NCI-H446 treated with DMSO at 0.1 percent for 48 hours (cell line): ENCODE data around the gene MTOR.
"Not testable (repeated sequence)": the region's sequence is repeated elsewhere in the genome, so short reads cannot be mapped to it uniquely, and the experiment has no call there.

ENCODE experiments used
- DNase-seq: peaks from one replicate; lab custom pipeline; 2025; lab: John Stamatoyannopoulos, UW

The MTOR gene

DNA sequence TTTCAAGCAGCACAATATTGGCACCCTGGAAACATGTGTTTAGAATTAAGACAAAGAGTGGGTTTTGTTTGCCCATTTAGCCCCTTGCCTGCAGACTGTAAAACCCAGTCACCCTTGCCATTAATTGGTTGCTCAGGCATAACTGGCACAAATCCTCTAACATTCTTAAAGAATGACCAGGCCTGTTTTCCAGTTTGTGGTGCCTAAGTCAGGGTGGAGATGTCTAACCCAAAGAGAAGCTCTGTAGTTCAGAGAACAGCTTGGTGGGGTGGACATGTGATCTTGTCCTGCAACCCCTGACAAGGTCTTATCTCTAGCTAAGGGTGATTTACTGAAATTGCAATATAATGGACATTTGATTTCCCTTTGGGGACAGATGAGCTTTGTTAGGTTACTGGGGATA, 82.0 kb downstream of the MTOR start:
- DNase-seq, result peak; percentile 12

DNA sequence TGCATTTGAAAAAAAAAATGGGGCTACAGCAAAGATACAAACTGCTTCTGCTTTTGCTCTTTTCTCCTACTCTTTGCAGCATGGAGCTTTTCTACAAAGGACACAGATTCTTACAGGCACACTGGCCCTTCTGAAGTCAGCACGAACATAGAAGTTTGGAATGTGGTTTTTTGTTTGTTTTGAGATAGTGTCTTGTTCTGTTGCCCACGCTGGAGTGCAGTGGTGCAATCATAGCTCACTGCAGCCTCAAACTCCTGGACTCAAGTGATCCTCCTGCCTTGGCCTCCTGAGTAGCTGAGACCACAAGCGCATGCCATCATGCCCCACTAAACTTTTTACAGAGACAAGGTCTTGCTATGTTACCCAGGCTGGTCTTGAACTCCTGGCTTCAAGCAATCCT, 82.6 kb downstream of the MTOR start:
- DNase-seq, result not testable (repeated sequence)

DNA sequence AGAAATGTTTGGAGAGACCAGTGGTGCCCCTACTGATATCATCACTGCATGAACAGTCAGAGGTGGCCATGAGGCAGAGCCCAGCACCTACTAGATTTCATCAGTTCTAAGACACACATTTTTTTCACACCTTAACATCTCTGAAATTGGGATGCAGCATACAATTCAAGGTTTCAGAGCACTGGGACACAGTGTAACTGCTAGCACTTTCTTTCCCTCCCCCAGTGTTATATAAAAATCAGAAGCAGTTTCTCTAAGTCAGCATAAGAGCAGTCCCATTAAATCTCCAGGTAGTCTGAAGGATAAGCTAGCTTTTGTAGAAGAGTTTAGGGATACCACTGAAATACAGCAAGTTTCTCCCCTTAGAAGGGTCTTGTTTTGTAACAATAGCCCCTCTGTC, 83.2 kb downstream of the MTOR start:
- DNase-seq, result no peak

DNA sequence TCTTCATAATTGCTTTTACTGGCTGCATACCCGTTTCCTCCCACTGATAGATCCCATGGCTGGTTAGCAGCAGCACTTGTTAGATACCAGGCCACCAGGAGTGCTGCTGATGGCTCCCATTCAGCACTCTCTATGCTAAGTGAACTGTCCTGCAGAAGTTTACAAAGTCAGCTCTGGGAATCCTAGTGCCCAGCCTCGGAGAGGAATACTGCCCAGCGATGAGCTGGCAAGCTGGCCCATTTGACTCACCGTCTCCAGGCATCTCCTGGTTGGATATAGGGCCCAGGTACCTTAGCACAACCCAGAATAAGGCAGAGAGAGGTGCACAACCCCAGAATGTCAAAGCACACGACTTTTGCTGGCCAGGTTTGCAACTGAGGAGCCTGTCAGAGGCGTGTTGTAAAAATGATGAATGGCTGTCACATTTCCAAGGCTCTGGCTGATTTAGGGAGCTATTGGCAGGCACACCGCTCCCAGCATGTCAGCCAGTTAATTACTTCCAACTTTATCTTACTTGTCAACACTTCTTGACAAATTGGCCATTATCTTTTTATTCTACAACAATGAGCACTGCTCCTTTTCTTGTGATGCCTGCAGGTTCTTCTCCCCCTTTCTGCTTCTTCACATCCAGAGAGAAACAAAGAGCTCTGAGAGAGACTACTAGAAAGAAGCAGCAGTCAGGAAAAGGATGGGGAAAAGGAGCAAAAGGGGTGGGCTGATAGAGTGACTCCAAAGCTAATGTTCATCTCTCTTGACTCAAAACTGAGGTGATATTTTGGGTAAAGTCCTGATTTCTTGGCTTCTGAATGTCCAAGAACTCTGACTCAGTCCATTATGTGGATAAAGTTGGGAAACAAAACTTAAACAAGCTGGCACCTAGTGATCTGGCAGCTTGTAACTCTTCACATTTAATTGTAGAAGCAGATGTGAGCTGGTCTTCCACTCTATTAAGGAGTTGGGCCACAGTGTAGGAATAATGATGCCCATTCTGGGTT, 84.0 kb downstream of the MTOR start:
- peak; percentile 92 for DNase-seq

DNA sequence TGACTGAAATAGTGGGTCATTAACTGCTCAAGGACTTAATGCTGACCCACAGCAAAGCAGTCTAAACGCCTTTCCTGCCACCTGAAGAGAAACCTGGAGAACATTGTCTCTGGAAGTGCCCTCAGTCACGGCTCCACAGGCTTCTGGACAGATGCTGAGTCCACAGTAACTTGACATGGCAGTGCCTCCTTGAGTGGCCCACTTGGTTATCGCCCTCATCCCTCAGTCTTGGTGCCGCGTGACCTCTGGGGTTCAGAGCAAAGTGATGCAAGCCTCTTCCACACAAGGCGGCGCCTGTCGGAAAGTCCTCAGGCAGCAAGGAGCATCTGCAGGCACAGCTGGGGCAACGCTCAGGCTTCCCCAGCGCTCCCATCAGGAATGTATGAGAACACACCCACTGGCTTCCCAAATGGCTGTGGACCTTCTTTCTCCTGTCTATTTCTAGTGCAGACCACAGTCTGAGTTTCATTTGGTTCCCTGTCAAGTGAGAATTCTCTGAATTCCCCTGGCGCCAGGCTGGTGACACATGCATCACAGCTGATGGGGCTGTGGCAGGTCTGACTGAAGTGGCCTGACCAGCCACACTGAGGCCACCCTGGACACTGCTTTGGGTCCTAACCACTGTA, 86.2 kb downstream of the MTOR start:
- no peak for DNase-seq

DNA sequence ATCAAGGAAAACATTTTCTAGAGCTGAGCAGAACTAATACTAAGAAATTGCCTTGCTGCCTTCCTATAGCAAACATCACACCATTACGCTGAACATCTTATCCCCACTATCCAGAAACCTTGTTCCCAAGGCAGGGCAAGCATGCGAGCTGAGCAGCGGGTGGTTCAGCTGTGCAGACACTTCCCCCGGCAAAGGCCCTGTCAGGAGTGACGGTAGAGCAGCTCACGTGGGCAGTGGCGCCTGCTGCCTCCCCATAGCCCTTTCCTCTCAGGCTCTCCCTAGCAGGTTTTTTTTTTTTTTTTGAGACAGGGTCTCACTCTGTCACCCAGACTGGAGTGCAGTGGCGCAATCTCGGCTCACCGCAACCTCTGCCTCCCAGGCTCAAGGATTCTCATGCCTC, 86.9 kb downstream of the MTOR start:
- no peak for DNase-seq

DNA sequence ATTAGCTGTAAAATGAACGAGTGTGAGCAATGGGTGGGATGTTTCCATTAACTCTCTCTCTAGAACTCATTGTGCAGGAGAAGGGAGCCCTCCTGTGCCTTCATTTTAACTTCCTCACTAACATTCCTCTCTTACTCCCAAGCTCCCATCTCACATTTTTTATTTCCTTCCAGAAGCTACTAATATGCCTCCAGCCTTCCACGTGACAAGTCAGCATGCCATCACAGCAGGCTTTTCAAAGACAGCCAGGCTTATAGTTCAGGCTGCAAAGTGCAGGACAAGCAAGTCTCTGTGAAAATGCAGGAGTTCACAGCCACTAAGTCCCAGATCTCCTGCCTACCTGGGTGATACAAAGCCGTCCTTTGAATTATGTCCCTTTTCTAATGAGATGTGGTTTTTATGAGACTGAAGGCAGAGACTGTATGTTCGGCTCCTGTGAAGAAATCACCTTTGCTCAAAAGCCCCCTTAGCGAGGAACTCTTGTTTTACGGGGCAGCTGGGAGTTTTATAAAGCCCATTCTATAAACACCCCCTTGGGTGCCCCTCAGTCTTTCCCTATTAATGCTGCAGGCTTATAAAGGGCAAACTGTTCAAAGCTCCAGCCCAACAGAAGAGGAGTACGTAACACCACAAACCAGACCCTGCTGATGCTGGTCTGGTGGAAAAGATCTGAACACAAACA, 87.9 kb downstream of the MTOR start:
- no peak for DNase-seq

DNA sequence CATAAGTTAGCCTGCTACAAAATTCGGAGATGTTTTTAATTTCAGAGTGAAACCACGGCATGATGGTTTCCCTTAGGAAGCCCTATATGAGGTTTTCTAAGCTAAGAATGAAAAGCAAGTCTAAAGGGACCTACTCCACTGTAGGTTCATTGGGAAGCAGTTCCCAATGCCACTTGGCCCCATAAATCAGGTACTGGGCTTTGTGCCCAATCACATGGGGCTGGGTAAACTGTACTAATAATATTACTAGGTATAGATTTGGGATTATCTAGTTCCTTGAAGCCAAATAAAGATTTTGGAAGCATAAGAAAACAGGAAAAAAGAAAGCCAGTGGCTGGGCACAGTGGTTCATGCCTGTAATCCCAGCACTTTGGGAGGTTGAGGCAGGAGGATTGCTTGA, 92.2 kb downstream of the MTOR start:
- no peak for DNase-seq

DNA sequence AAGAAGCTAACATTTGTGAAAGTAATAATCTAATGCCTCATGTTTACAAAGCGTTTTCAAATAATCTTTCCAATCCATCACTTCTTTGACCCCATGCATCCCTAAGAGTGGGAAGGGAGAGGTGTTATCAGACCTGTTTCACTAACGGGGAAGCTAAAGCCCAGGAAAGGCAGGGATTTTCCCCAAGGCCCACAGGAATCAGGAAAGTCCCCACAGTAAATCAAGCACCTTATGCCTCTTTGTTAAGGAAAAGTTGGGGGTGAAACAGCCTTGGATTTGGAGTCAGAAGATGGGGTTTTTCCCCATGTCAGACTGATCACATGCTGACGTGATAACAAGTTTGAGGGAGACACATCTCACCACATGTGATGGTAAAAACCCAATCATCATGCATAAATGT, 93.1 kb downstream of the MTOR start:
- no peak for DNase-seq

DNA sequence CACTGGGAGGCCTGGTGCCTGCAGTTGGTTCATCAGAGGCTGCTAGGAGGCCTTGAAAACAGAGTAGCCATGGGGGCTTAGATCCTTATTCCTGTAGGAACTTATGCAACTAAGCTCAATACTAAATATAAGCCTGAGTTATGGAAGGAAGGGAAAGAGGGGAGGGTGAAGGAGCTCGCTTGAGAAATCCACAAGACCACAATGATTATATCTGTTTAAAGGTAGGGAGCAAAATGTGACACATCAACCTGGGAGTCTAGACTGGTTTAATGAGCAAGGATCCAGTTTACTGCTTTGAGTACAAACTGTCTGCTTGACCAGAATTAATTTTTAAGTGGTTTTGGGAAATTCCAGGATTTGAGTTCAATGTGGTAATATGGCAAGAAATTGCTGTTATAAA, 93.6 kb downstream of the MTOR start:
- no peak for DNase-seq

DNA sequence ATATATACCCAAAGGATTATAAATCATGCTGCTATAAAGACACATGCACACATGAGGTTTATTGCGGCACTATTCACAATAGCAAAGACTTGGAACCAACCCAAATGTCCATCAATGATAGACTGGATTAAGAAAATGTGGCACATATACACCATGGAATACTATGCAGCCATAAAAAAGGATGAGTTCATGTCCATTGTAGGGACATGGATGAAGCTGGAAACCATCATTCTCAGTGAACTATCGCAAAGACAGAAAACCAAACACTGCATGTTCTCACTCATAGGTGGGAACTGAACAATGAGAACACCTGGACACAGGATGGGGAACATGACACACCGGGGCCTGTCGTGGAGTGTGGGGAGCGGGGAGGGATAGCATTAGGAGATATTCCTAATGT, 95.6 kb downstream of the MTOR start:
- not testable (repeated sequence) for DNase-seq

DNA sequence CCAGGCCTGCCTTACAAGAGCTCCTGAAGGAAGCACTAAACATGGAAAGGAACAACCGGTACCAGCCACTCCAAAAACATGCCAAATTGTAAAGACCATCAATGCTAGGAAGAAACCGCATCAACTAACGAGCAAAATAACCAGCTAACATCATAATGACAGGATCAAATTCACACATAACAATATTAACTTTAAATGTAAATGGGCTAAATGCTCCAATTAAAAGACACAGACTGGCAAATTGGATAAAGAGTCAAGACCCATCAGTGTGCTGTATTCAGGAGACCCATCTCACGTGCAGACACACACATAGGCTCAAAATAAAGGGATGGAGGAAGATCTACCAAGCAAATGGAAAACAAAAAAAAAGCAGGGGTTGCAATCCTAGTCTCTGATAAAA, 99.6 kb downstream of the MTOR start:
- not testable (repeated sequence) for DNase-seq

DNA sequence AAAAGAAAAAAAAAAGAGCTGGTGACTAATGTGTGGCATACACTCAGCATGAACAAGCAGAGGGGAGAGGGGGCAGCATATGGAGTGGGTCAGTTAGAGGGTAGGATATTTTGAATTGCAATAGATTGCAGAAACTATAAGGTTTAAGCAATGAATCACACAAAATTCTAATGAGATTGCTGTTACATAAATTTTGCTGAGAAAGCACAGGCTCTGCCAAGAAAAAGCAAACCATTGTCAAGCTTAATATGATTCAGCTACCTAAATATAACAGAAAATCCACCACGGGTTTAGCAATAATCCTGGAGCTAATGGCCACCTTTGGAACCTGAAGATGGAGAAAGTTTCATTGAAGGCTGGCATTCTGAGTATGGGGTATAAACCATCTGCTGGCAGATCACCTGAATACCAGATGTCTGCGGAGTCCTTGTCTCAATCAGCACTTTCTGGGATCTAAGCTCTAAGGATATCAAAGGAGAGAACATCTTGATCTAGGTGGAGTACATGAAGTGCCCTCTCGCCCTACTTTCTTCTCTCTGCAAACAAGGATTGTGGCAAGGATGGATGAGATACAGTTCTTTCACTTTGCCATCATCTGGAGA, 103.5 kb downstream of the MTOR start:
- DNase-seq, result peak; percentile 50

DNA sequence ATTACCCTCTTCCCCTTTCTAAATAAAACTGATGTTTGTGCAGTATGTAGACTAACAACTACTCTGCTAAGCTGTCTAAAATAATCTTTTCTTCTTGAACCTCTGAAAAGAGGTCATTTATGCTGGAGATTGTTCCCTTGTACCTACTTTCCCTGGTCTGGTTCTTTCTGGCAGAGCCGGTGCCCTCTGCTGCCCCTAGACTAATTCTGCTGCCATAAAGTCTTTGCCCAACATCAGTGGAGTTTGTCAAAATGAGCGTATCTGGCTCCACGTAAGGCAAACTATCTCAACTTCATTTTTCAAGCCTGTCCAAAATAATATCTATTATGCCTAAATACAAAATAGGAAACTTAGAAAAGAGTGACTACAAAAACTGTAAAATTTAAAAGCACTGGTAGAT, 104.1 kb downstream of the MTOR start:
- no peak for DNase-seq

DNA sequence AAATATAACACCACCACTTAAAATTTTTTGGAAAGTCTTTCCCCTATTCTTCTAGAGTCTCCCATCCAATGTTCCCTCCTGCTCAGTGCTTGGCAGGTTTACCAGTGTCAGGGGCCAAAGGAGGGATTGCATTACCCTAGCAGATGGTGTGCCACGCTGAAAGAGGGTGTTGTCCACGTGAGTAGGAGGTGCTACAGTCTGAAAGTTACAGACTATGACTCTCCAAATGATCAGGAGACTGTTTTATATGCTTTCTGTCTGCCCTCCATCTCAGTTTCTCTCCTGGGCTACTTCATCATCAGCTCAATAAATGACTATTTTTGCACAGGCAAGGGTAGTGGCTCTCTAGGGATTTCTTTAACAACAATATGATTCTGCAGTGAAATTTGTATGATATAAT, 104.5 kb downstream of the MTOR start:
- DNase-seq, result peak; percentile 90

DNA sequence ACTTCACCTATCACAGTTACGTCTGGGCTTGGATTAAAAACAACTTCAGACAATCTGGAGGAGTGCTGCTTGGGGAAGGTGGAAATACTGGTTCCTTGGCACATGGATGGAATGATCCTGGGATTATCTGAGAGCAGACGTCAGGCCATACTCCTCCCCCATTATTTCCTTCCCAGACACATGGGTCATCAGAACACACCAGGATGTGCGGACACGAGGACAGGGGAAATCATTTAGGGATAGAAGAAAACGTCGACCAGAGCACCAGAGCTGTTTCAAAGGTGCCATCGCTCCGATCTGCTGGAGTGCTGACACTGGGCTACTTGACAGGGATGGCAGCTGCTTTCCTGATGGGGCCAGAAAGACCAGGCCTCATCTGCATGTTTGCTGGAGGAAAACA, 105.0 kb downstream of the MTOR start:
- DNase-seq, result no peak

DNA sequence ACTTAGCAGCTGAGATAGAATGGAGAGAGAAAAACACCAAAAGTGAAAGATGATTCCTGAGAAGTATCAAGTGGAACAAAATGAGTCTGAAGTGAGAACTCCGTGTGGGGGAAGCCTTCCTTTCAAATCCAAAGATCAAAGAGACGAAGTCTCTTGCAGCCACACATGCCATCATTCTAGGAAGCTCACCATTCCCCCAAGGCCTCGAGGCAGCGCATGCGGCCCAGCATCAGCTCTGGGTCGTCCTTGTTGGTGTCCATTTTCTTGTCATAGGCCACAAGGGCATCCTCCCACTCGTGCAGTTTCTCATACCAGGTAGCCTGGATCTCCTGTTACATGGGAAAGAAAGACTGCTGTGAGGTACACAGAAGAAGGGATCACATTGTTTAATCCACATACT, 105.4 kb downstream of the MTOR start:
- no peak for DNase-seq

DNA sequence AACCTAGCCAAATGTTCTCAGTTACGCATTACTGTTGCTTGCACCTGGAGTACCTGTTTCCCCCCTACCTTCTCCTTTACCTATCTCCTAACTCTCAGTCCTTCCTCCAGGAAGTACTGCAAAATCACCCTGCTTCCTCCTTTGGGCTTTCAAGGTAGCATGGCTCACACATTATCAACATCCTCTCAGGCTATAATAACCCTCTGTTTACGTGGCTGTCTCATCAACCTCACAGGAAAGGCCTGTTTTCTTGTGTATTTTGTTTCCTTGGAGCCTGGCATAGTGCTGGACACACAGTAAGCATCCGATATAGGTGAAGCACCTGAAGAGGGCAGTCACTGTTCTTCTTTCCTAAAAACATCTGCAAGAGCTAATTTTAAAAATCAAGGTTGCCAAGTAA, 105.9 kb downstream of the MTOR start:
- no peak for DNase-seq

DNA sequence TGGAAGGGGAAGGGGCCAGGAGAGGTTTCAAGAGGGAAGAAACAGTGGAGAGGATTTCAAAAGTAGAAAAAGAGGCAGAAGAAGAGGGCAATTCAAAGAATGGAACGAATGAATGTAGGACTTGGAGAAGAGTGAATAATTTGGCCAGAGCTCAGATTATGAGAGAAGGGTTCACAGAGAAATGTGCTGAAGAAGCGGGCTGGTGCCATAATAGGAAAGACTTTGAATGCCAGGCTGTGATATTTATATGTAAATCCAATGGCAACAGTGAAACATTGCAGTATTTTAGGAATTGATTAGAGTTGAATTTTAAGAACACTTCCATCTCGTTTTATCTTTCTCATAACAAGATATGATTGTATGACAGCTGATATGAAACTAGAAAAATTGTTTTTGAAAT, 109.2 kb downstream of the MTOR start:
- no peak for DNase-seq

DNA sequence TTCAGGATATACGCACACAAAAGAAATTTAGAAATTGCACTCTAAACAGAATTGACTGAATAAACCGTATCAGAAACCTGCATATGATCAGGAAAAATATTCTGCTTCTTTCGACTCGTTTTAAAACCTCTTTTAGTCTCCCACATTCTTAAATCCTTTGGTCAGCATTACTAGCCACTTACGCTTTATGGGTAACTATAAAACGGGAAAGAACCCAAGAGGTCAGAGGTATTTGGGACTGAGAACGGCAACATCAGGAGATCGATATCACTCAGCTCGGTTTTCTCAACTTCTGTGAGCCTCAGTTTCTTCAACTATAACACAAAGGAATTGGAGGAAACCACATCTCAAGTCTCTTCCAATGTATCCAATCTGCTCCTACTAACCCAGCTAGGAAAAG, 109.6 kb downstream of the MTOR start:
- no peak for DNase-seq

DNA sequence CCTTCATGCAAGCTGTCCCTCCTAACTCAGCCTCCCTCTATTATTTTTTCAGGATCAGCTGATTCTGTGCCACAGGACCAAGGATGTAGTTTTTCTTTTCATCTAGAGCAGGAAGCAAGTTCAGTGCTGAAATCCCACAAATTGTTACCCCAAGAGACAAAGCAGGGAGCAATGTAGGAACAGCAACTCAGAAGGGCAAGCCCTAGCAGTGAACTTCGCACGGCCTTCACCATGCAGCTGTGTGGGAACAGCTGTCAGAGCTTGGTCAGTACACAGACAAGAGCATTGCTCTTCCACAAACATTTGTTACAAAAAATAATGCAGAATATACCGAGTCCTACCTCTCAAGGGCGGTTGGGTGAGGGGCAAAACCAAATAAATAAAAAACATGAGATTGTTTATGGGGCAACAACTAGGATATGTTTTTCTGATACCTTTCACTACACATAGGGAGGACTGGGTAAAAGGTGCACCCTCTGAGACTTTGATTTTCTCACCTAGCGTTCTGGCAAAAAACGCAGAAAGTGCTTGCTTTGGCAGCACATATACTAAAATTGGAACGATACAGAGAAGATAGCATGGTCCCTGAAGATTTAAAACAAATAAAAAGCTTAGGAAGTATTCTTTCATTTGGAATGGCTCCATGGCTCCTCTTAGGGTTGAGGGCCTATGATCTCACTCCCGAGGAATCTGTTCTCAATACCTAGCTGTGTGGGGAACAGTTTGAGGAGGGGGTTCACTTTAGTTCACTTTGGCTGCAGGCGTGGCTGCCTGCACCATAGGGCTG, 110.3 kb downstream of the MTOR start:
- DNase-seq, result no peak

DNA sequence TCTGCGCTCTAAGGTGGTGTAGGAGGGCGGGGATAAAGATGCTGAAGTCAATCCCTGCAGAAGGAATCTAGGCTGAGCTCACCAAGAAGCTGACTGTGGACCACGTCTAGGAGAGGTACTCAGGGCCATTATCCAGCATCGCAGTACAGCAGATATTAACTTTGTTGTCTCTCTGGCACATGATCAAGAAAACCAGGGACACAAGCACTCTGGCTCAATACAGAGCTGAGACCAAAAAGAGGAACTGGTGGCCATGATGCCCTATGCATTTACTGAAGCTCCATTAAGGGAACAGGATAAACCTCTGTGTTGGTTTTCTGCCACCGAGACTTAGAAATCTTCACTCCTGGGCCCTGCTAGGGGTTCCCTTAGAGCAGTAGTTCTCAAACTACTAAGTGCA, 111.2 kb downstream of the MTOR start:
- no peak for DNase-seq
